Keratinocyte (primary cell): Measurements from ENCODE around the gene TIA1. TPM values are rescaled to one million over a fixed set of nuclear protein-coding genes. Genes with fewer than 3 reads are reported as not detected.
"Not testable (repeated sequence)": the region's sequence is repeated elsewhere in the genome, so short reads cannot be mapped to it uniquely, and the experiment has no call there.

ENCODE experiments used
- DNase-seq: peaks from one replicate; pipeline ENCODE4 v3.0.0-alpha.2; 2011; ENCODE audit warnings: low read depth, missing footprints, low spot score
- FAIRE-seq: peaks from 2 replicates; lab custom pipeline; 2011; peaks lifted over from hg19 to GRCh38; lab: Jason Lieb, UNC
- H2AFZ ChIP-seq: 2 replicates; pipeline ENCODE4 v1.6.0; 2012; ENCODE audit warnings: low read length, control low read depth, inconsistent platforms; ENCODE audit not compliant: control insufficient read depth
- H3K27ac ChIP-seq: 2 replicates; pipeline ENCODE4 v1.5.1; 2011; ENCODE audit warnings: low read length; ENCODE audit not compliant: control insufficient read depth, insufficient read depth
- H3K27me3 ChIP-seq: 3 replicates; pipeline ENCODE4 v1.6.0; 2011; ENCODE audit warnings: low read length; ENCODE audit not compliant: control insufficient read depth, insufficient read depth; ENCODE audit errors: extremely low read depth
- H3K36me3 ChIP-seq, 2 experiments: 2 replicates in 1 of 2; 3 replicates in 1 of 2; pipeline ENCODE4 v1.5.1; 2011; ENCODE audit warnings: low read length in 2 of 2, mild to moderate bottlenecking in 1 of 2; ENCODE audit not compliant: control insufficient read depth in 2 of 2, insufficient read depth in 2 of 2; ENCODE audit errors: extremely low read depth in 1 of 2
- H3K4me1 ChIP-seq: 3 replicates; pipeline ENCODE4 v1.5.1; 2011; ENCODE audit warnings: low read length; ENCODE audit not compliant: control insufficient read depth, insufficient read depth; ENCODE audit errors: extremely low read depth
- H3K4me2 ChIP-seq: 3 replicates; pipeline ENCODE4 v1.6.0; 2011; ENCODE audit warnings: low read depth, low read length; ENCODE audit not compliant: control insufficient read depth, insufficient read depth; ENCODE audit errors: extremely low read depth
- H3K4me3 ChIP-seq, 3 experiments: fragments of 200-600 bp in 1 of 3; sonication (generic) in 1 of 3; 2 replicates in 2 of 3; 3 replicates in 1 of 3; pipeline ENCODE4 v1.5.1; 2011 to 2016; ENCODE audit warnings: low read length in 3 of 3, mild to moderate bottlenecking in 3 of 3, control low read depth in 2 of 3, inconsistent platforms in 1 of 3, low read depth in 1 of 3, mixed read lengths in 1 of 3, mixed run types in 1 of 3, moderate library complexity in 1 of 3; ENCODE audit not compliant: control insufficient read depth in 2 of 3, insufficient read depth in 2 of 3; ENCODE audit errors: extremely low read depth in 1 of 3
- H3K79me2 ChIP-seq: 2 replicates; pipeline ENCODE4 v1.6.0; 2012; ENCODE audit warnings: low read length; ENCODE audit not compliant: control insufficient read depth, insufficient read depth
- H3K9ac ChIP-seq: 3 replicates; pipeline ENCODE4 v1.6.0; 2011; ENCODE audit warnings: low read length; ENCODE audit not compliant: control insufficient read depth, insufficient read depth; ENCODE audit errors: extremely low read depth
- H3K9me1 ChIP-seq: 3 replicates; pipeline ENCODE4 v1.6.0; 2011; ENCODE audit warnings: low read length; ENCODE audit not compliant: control insufficient read depth, insufficient read depth; ENCODE audit errors: extremely low read depth
- H3K9me3 ChIP-seq: 2 replicates; pipeline ENCODE4 v1.5.1; 2012; ENCODE audit warnings: low read depth, low read length; ENCODE audit not compliant: control insufficient read depth
- H4K20me1 ChIP-seq: 3 replicates; pipeline ENCODE4 v1.6.0; 2011; ENCODE audit warnings: low read length; ENCODE audit not compliant: control insufficient read depth, insufficient read depth; ENCODE audit errors: extremely low read depth
- CTCF ChIP-seq, 3 experiments: IDR thresholded peaks in 1 of 3; conservative IDR thresholded peaks in 1 of 3; optimal IDR thresholded peaks in 1 of 3; 2 replicates in 2 of 3; 3 replicates in 1 of 3; pipeline versions ENCODE3 to v1.5.1; 2011; ENCODE audit warnings: low read length in 3 of 3, mild to moderate bottlenecking in 3 of 3, moderate library complexity in 2 of 3, control low read depth in 1 of 3, inconsistent platforms in 1 of 3; ENCODE audit not compliant: insufficient read depth in 2 of 3; ENCODE audit errors: extremely low read depth in 1 of 3
- EZH2 ChIP-seq: IDR thresholded peaks from one replicate; pipeline ENCODE4 v1.6.1; 2012; ENCODE audit warnings: inconsistent platforms, mild to moderate bottlenecking, low read length, moderate library complexity
- dilution Hi-C: fragments of 300-500 bp; cut with MboI; formaldehyde crosslinking; loops from one replicate; pipeline ENCODE4 v1.7.0; 2020; ENCODE audit warnings: low sequenced_read_pairs; ENCODE audit not compliant: extremely low pct_ligation_motif_present
- polyA plus RNA-seq, 5 experiments: library from polyadenylated mRNA; depleted of rRNA in 3 of 5; stranded (reverse) in 3 of 5; stranded (forward) in 1 of 5; unstranded in 1 of 5; fragments of >200 nt; gene quantifications; 1 replicate in 1 of 5; 2 replicates in 3 of 5; 3 replicates in 1 of 5; pipeline versions ENCODE4 v1.2.1 to v1.2.3, GENCODE V29; 2011 to 2012; ENCODE audit warnings: missing spikeins in 2 of 5, low read depth in 1 of 5, low replicate concordance in 1 of 5

Gene TIA1
- polyA plus RNA-seq, 1 donor (not counting 4 experiments of a cell fraction or from before 2014, with no cell fraction given), result 76.3 TPM

GRCh38 chr2:70226781-70227180, 21.6 kb downstream of the TIA1 start:
- Histone ChIP-seq H3K27ac (no peak overlapping the region), H3K36me3 (peaks cover 21 to 28% of the 10 kb centered on the region in 2 experiments), H4K20me1 (no peaks in the 10 kb centered on the region), H3K4me2 (no peak overlapping the region), H2AFZ (no peak overlapping the region), H3K9me1 (no peaks in the 10 kb centered on the region), H3K79me2 (no peaks in the 10 kb centered on the region), H3K9me3 (no peaks in the 10 kb centered on the region), H3K27me3 (no peaks in the 10 kb centered on the region), H3K4me1 (no peaks in the 10 kb centered on the region), H3K9ac (no peak overlapping the region), H3K4me3 (no peak overlapping the region)
- dilution Hi-C loops, result no loop called here
- TF ChIP-seq CTCF (optimal IDR thresholded peaks at IDR 0.05 in 1 of 3, IDR thresholded peaks at IDR 0.05 in 1 of 3, conservative IDR thresholded peaks at IDR 0.05 in 1 of 3; ENCODE audit: extremely low read depth in 1 of 3, insufficient read depth in 2 of 3, low read length in 3 of 3), result no peak
- no peak for TF ChIP-seq EZH2
- DNase-seq (no peak), FAIRE-seq (no peak)

GRCh38 chr2:70223305-70223704, 25.1 kb downstream of the TIA1 start:
- H3K27ac ChIP-seq, H3K79me2 ChIP-seq, DNase-seq, H2AFZ ChIP-seq, H4K20me1 ChIP-seq, H3K4me3 ChIP-seq, dilution Hi-C loops, H3K9me1 ChIP-seq, H3K27me3 ChIP-seq, H3K4me2 ChIP-seq, H3K4me1 ChIP-seq, H3K9me3 ChIP-seq, H3K9ac ChIP-seq, FAIRE-seq: not testable (repeated sequence)
- H3K36me3 ChIP-seq, result peaks cover 17 to 19% of the 10 kb centered on the region in 2 experiments

DNA sequence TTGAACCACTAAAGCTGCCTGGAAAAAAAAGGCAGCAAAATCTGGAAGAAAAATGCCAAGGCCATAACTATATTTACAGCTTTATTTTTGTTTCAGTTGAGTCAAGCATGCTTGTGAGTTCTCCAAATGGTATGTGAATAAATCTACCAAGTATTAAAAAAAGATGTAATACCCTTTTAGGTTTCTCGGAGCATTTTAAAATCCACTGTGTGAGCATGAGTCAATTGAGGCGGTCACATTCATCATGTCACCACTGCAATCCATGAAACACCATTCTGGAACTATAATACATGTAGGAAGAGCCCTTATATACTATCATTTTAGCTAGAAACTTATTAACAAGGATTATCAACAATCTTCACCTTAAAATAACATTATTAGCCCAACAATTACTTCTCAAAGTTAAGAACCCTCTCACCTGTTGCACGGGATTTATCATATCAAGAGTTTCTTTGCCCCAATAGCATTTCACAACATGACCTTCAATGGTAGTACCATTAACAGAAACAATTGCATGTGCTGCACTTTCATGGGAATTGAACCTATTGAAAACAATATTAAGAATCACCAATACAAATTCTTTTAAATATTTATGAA, 33.4 kb downstream of the TIA1 start:
- peaks cover 7 to 15% of the 10 kb centered on the region in 2 experiments for H3K36me3 ChIP-seq

More for the DNA sequence above, 33.4 kb downstream of the TIA1 start:
- dilution Hi-C loops, result no loop called here
- Histone ChIP-seq H3K4me3 (no peak overlapping the region), H4K20me1 (no peaks in the 10 kb centered on the region), H3K4me1 (no peaks in the 10 kb centered on the region), H3K27me3 (no peaks in the 10 kb centered on the region), H3K79me2 (no peaks in the 10 kb centered on the region), H2AFZ (no peak overlapping the region), H3K9ac (no peak overlapping the region), H3K27ac (no peak overlapping the region), H3K9me3 (no peaks in the 10 kb centered on the region), H3K9me1 (no peaks in the 10 kb centered on the region), H3K4me2 (no peak overlapping the region)
- no peak for TF ChIP-seq EZH2
- TF ChIP-seq CTCF (optimal IDR thresholded peaks at IDR 0.05 in 1 of 3, IDR thresholded peaks at IDR 0.05 in 1 of 3, conservative IDR thresholded peaks at IDR 0.05 in 1 of 3; ENCODE audit: extremely low read depth in 1 of 3, insufficient read depth in 2 of 3, low read length in 3 of 3), result no peak
- FAIRE-seq (no peak), DNase-seq (no peak)
